SK-N-SH treated with all-trans-retinoic acid at 6 μM for 48 hours (cell line): ENCODE results near the gene ABHD2.

ENCODE experiments used
- ATAC-seq: fragments of 200-7000 bp; cut with Tn5 transposase; 3 replicates; pipeline ENCODE4 v1.9.1; 2020; ENCODE audit warnings: mild to moderate bottlenecking, moderate library complexity
- ARNTL ChIP-seq: fragments of 450-650 bp; formaldehyde crosslinking; IDR thresholded peaks from 2 replicates; pipeline ENCODE4 v1.5.0; 2020; ENCODE audit warnings: low read depth, mild to moderate bottlenecking, moderate library complexity, borderline replicate concordance
- BACH2 ChIP-seq: fragments of 250-450 bp; sonication (Bioruptor Pico); IDR thresholded peaks from 2 replicates; pipeline ENCODE4 v1.9.0; 2021; ENCODE audit warnings: mild to moderate bottlenecking, borderline replicate concordance
- CSDC2 ChIP-seq: fragments of 250-450 bp; sonication (Bioruptor Pico); IDR thresholded peaks from 2 replicates; pipeline ENCODE4 v1.5.0; 2020; ENCODE audit warnings: mild to moderate bottlenecking, moderate library complexity
- GLIS3 ChIP-seq: fragments of 250-450 bp; sonication (Bioruptor Pico); IDR thresholded peaks from 2 replicates; pipeline ENCODE4 v1.5.0; 2020; ENCODE audit warnings: mild to moderate bottlenecking, moderate library complexity
- ISL1 ChIP-seq: fragments of 250-450 bp; sonication (Bioruptor Pico); IDR thresholded peaks from 2 replicates; pipeline ENCODE4 v2.1.2; 2022; ENCODE audit warnings: mild to moderate bottlenecking, moderate library complexity
- OSR1 ChIP-seq: fragments of 250-450 bp; sonication (Bioruptor Pico); IDR thresholded peaks from 2 replicates; pipeline ENCODE4 v1.8.0; 2022; ENCODE audit warnings: moderate library complexity, mild to moderate bottlenecking, inconsistent platforms
- PPARA ChIP-seq: fragments of 250-450 bp; sonication (Bioruptor Pico); IDR thresholded peaks from 2 replicates; pipeline ENCODE4 v1.5.0; 2020; ENCODE audit warnings: mild to moderate bottlenecking, borderline replicate concordance
- RARB ChIP-seq: fragments of 250-450 bp; sonication (Bioruptor Pico); IDR thresholded peaks from 2 replicates; pipeline ENCODE4 v1.8.0; 2021; ENCODE audit warnings: mild to moderate bottlenecking, moderate library complexity
- TCF4 ChIP-seq: fragments of 250-450 bp; sonication (Bioruptor Pico); IDR thresholded peaks from 2 replicates; pipeline ENCODE4 v1.8.0; 2021; ENCODE audit warnings: mild to moderate bottlenecking, moderate library complexity, borderline replicate concordance
- ZFP3 ChIP-seq: fragments of 250-450 bp; sonication (Bioruptor Pico); IDR thresholded peaks from 2 replicates; pipeline ENCODE4 v1.5.0; 2020; ENCODE audit warnings: mild to moderate bottlenecking, moderate library complexity
- ZFP30 ChIP-seq: fragments of 450-650 bp; formaldehyde crosslinking; IDR thresholded peaks from 2 replicates; pipeline ENCODE4 v1.5.0; 2022; ENCODE audit warnings: mild to moderate bottlenecking, moderate library complexity
- ZNF565 ChIP-seq: fragments of 450-650 bp; formaldehyde crosslinking; conservative IDR thresholded peaks from 2 replicates; pipeline ENCODE4 v1.5.0; 2020; ENCODE audit warnings: low read depth, mild to moderate bottlenecking, moderate library complexity
- ZNF70 ChIP-seq: fragments of 450-650 bp; formaldehyde crosslinking; IDR thresholded peaks from 2 replicates; pipeline ENCODE4 v1.5.0; 2020; ENCODE audit warnings: mild to moderate bottlenecking, moderate library complexity
- ZNF8 ChIP-seq: fragments of 450-650 bp; formaldehyde crosslinking; IDR thresholded peaks from 2 replicates; pipeline ENCODE4 v1.5.0; 2020; ENCODE audit warnings: mild to moderate bottlenecking, moderate library complexity
- TF ChIP-seq, protein P1 (sequence below): fragments of 250-450 bp; sonication (Bioruptor Pico); IDR thresholded peaks from 2 replicates; pipeline ENCODE4 v1.5.0; 2020; ENCODE audit warnings: mild to moderate bottlenecking, moderate library complexity
- TF ChIP-seq, protein P2 (sequence below): fragments of 250-450 bp; sonication (Bioruptor Pico); IDR thresholded peaks from 2 replicates; pipeline ENCODE4 v1.5.1; 2021; ENCODE audit warnings: mild to moderate bottlenecking, moderate library complexity
- TF ChIP-seq, protein P3 (sequence below): fragments of 250-450 bp; sonication (Bioruptor Pico); IDR thresholded peaks from 2 replicates; pipeline ENCODE4 v1.8.0; 2021; ENCODE audit warnings: low read depth, mild to moderate bottlenecking, moderate library complexity, borderline replicate concordance
- TF ChIP-seq, protein P4 (sequence below): fragments of 250-450 bp; sonication (Bioruptor Pico); IDR thresholded peaks from 2 replicates; pipeline ENCODE4 v1.8.0; 2020; ENCODE audit warnings: mild to moderate bottlenecking, moderate library complexity, borderline replicate concordance
- TF ChIP-seq, protein P5 (sequence below): fragments of 250-450 bp; sonication (Bioruptor Pico); IDR thresholded peaks from 2 replicates; pipeline ENCODE4 v1.5.1; 2020; ENCODE audit warnings: low read depth, mild to moderate bottlenecking, moderate library complexity

The ABHD2 gene

DNA sequence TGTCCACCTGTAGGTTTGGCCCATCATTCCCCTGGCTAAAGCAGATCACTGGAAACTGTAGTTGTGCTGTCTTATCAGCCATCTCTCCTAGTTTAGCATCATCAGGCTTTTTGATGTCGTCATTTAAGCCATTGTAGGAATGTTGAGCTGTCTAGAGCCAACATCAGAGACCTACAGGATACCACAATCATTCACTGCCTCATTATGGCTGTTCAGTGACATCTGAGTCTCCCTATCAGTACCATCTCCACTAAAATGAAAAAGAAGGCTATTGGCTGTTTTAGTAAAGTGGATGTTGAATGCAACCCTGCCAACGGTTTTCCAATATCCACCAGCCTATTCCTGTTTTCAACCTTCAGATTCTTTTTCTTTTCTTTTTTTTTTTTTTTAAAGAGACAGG is 103.9 kb downstream of the ABHD2 start:
- TF ChIP-seq, protein P1, sequence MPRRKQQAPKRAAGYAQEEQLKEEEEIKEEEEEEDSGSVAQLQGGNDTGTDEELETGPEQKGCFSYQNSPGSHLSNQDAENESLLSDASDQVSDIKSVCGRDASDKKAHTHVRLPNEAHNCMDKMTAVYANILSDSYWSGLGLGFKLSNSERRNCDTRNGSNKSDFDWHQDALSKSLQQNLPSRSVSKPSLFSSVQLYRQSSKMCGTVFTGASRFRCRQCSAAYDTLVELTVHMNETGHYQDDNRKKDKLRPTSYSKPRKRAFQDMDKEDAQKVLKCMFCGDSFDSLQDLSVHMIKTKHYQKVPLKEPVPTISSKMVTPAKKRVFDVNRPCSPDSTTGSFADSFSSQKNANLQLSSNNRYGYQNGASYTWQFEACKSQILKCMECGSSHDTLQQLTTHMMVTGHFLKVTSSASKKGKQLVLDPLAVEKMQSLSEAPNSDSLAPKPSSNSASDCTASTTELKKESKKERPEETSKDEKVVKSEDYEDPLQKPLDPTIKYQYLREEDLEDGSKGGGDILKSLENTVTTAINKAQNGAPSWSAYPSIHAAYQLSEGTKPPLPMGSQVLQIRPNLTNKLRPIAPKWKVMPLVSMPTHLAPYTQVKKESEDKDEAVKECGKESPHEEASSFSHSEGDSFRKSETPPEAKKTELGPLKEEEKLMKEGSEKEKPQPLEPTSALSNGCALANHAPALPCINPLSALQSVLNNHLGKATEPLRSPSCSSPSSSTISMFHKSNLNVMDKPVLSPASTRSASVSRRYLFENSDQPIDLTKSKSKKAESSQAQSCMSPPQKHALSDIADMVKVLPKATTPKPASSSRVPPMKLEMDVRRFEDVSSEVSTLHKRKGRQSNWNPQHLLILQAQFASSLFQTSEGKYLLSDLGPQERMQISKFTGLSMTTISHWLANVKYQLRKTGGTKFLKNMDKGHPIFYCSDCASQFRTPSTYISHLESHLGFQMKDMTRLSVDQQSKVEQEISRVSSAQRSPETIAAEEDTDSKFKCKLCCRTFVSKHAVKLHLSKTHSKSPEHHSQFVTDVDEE = 0 out of 2 replicates have a peak, but pooled peaks have one; percentile 14
- TF ChIP-seq TCF4 = no peak
- peak; percentile 45 for ATAC-seq

DNA sequence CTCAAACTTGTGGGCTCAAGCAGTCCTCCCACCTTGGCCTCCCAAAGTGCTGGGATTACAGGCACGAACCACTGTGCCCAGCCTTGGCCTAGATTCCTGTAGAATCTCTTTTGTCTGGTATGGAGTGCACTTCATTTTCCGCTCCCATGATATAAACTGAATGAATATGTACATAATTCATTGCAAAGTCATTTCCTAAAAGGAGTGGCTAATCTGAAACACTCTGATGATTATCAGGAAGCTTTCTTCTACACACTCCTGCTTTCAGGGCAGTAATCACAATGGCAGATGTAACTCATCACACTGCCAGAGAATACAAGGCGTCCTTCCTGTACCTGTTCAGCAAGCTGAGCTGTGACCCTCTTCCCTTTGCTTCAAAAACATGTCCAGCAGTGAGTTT is 104.5 kb downstream of the ABHD2 start:
- peak; percentile 27 for ATAC-seq
- TF ChIP-seq PPARA (no peak), ARNTL (CRISPR knock-in tag) (no peak)
- TF ChIP-seq, protein P1 = 0 out of 2 replicates have a peak, but pooled peaks have one; percentile 27
- TF ChIP-seq, all 23 proteins: peak for 1

DNA sequence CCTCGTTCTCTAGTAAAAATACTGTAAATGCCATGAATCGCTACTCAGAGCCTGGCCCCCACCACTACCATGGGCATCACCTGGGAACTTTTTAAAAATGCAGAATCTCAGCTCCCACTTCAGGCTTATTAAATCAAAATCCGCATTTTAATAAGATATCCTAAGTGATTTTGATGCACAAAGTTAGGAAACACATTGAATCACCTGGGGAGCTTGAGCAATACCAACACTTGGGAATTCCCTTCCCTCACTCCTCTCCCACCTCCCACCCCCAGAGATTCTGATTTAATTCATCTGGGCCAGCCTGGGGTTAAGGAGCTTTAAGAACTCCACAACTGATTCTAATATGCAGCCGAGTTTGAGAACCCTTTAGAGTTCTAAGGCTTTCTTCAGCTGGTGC is 106.4 kb downstream of the ABHD2 start:
- TF ChIP-seq OSR1 (CRISPR knock-in tag) (no peak), CSDC2 (CRISPR knock-in tag) (no peak), ZFP3 (CRISPR knock-in tag) (no peak), BACH2 (no peak), PPARA (no peak), RARB (no peak), ZNF565 (CRISPR knock-in tag) (no peak), ARNTL (CRISPR knock-in tag) (no peak), ZNF8 (CRISPR knock-in tag) (no peak), ZFP30 (CRISPR knock-in tag) (no peak), GLIS3 (CRISPR knock-in tag) (no peak), ISL1 (CRISPR knock-in tag) (no peak), ZNF70 (no peak)
- TF ChIP-seq, protein P2, sequence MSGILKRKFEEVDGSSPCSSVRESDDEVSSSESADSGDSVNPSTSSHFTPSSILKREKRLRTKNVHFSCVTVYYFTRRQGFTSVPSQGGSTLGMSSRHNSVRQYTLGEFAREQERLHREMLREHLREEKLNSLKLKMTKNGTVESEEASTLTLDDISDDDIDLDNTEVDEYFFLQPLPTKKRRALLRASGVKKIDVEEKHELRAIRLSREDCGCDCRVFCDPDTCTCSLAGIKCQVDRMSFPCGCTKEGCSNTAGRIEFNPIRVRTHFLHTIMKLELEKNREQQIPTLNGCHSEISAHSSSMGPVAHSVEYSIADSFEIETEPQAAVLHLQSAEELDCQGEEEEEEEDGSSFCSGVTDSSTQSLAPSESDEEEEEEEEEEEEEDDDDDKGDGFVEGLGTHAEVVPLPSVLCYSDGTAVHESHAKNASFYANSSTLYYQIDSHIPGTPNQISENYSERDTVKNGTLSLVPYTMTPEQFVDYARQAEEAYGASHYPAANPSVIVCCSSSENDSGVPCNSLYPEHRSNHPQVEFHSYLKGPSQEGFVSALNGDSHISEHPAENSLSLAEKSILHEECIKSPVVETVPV (CRISPR knock-in tag) = no peak
- TF ChIP-seq, protein P3, sequence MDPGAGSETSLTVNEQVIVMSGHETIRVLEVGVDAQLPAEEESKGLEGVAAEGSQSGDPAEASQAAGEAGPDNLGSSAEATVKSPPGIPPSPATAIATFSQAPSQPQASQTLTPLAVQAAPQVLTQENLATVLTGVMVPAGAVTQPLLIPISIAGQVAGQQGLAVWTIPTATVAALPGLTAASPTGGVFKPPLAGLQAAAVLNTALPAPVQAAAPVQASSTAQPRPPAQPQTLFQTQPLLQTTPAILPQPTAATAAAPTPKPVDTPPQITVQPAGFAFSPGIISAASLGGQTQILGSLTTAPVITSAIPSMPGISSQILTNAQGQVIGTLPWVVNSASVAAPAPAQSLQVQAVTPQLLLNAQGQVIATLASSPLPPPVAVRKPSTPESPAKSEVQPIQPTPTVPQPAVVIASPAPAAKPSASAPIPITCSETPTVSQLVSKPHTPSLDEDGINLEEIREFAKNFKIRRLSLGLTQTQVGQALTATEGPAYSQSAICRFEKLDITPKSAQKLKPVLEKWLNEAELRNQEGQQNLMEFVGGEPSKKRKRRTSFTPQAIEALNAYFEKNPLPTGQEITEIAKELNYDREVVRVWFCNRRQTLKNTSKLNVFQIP (CRISPR knock-in tag) = no peak
- TF ChIP-seq, protein P4, sequence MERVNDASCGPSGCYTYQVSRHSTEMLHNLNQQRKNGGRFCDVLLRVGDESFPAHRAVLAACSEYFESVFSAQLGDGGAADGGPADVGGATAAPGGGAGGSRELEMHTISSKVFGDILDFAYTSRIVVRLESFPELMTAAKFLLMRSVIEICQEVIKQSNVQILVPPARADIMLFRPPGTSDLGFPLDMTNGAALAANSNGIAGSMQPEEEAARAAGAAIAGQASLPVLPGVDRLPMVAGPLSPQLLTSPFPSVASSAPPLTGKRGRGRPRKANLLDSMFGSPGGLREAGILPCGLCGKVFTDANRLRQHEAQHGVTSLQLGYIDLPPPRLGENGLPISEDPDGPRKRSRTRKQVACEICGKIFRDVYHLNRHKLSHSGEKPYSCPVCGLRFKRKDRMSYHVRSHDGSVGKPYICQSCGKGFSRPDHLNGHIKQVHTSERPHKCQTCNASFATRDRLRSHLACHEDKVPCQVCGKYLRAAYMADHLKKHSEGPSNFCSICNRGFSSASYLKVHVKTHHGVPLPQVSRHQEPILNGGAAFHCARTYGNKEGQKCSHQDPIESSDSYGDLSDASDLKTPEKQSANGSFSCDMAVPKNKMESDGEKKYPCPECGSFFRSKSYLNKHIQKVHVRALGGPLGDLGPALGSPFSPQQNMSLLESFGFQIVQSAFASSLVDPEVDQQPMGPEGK = no peak
- TF ChIP-seq, protein P1 = no peak
- TF ChIP-seq, protein P5, sequence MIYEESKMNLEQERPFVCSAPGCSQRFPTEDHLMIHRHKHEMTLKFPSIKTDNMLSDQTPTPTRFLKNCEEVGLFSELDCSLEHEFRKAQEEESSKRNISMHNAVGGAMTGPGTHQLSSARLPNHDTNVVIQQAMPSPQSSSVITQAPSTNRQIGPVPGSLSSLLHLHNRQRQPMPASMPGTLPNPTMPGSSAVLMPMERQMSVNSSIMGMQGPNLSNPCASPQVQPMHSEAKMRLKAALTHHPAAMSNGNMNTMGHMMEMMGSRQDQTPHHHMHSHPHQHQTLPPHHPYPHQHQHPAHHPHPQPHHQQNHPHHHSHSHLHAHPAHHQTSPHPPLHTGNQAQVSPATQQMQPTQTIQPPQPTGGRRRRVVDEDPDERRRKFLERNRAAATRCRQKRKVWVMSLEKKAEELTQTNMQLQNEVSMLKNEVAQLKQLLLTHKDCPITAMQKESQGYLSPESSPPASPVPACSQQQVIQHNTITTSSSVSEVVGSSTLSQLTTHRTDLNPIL = no peak
- ATAC-seq = no peak
